Liver (tissue), 9 donors: ENCODE data around the gene DNPH1. TPM values are rescaled to one million over a fixed set of nuclear protein-coding genes. Genes with fewer than 3 reads are reported as not detected.

Source experiments
- DNase-seq: peaks from one replicate; pipeline ENCODE4 v3.0.0-alpha.2; 2017; ENCODE audit warnings: low spot score
- H3K27ac ChIP-seq, 2 donors: one replicate each; pipeline ENCODE4 v1.7.0; 2013; ENCODE audit warnings: inconsistent platforms in 2 of 2, low read length in 2 of 2, control low read depth in 1 of 2, low read depth in 1 of 2, mild to moderate bottlenecking in 1 of 2
- H3K27me3 ChIP-seq, 4 donors: one replicate each; pipeline versions ENCODE4 v1.6.1 to v1.7.0; 2013; ENCODE audit warnings: low read length in 3 of 4, inconsistent platforms in 1 of 4, mild to moderate bottlenecking in 1 of 4, moderate library complexity in 1 of 4; ENCODE audit not compliant: control insufficient read depth in 4 of 4, insufficient read depth in 4 of 4
- H3K36me3 ChIP-seq, 4 donors: one replicate each; pipeline versions ENCODE4 v1.6.1 to v1.7.0; 2013; ENCODE audit warnings: low read length in 3 of 4, mild to moderate bottlenecking in 3 of 4, low read depth in 1 of 4, moderate library complexity in 1 of 4; ENCODE audit not compliant: control insufficient read depth in 4 of 4, insufficient read depth in 3 of 4
- H3K4me1 ChIP-seq, 4 donors: one replicate each; pipeline versions ENCODE4 v1.6.1 to v1.7.0; 2013; ENCODE audit warnings: low read length in 3 of 4, mild to moderate bottlenecking in 3 of 4, moderate library complexity in 1 of 4; ENCODE audit not compliant: control insufficient read depth in 4 of 4, insufficient read depth in 4 of 4
- H3K4me3 ChIP-seq, 3 donors: one replicate each; pipeline versions ENCODE4 v1.6.1 to v1.7.0; 2013; ENCODE audit warnings: low read length in 3 of 3, control low read depth in 1 of 3, low read depth in 1 of 3, mild to moderate bottlenecking in 1 of 3
- H3K9ac ChIP-seq, 2 donors: one replicate each; pipeline ENCODE4 v1.7.0; 2013; ENCODE audit warnings: low read length in 2 of 2, mild to moderate bottlenecking in 2 of 2, moderate library complexity in 2 of 2, control low read depth in 1 of 2, low read depth in 1 of 2
- H3K9me3 ChIP-seq, 4 donors: one replicate each; pipeline versions ENCODE4 v1.6.1 to v1.7.0; 2013; ENCODE audit warnings: low read length in 3 of 4; ENCODE audit not compliant: control insufficient read depth in 4 of 4
- EGR1 ChIP-seq, 2 donors: IDR thresholded peaks; 2 replicates each; pipeline ENCODE4 v1.6.1; 2016 to 2018; ENCODE audit warnings: antibody characterized with exemption in 2 of 2, low read depth in 2 of 2
- HNF4G ChIP-seq: IDR thresholded peaks from 2 replicates; pipeline ENCODE4 v1.6.1; 2016; ENCODE audit warnings: antibody characterized with exemption
- NR2F2 ChIP-seq: IDR thresholded peaks from 2 replicates; pipeline ENCODE4 v1.6.1; 2016; ENCODE audit warnings: antibody characterized with exemption
- RXRA ChIP-seq, 2 donors: IDR thresholded peaks; 2 replicates each; pipeline ENCODE4 v1.6.1; 2017 to 2018; ENCODE audit warnings: antibody characterized with exemption in 2 of 2, mild to moderate bottlenecking in 1 of 2
- WGBS: extraction: QIAGEN DNeasy Blood & Tissue Kit; methylation state at CpG from one replicate; pipeline ENCODE4 v1.1.7; 2013; 5-methylcytosine and 5-hydroxymethylcytosine counted together
- polyA plus RNA-seq, 2 donors: library from polyadenylated mRNA; stranded (reverse) in 1 of 2; unstranded in 1 of 2; fragments of 200-250 nt in 1 of 2; fragments of >200 nt in 1 of 2; fragmentation: Nextera tagmentation in 1 of 2; extraction: Ambion mirVana in 1 of 2; gene quantifications; one replicate each; pipeline versions ENCODE4 v1.2.1 to v1.2.3, GENCODE V29; 2013 to 2015
- total RNA-seq, 2 donors: library from RNA; depleted of rRNA; stranded (reverse); fragments of >200 nt; gene quantifications; one replicate each; pipeline ENCODE4 v1.2.3, GENCODE V29; 2014
- TF ChIP-seq, protein P1 (sequence below): IDR thresholded peaks from 2 replicates; pipeline ENCODE4 v1.6.1; 2016; ENCODE audit warnings: antibody characterized with exemption
- TF ChIP-seq, protein P2 (sequence below): IDR thresholded peaks from 2 replicates; pipeline ENCODE4 v1.6.1; 2016; ENCODE audit warnings: antibody characterized with exemption
- donor health status: healthy.
- donor health status: healthy.
- donor health status: healthy.
- donor health status: healthy.
- donor health status: healthy.

The DNPH1 gene
- total and polyA plus RNA-seq, 4 donors = 53.2 to 195 (median 103) TPM

DNA sequence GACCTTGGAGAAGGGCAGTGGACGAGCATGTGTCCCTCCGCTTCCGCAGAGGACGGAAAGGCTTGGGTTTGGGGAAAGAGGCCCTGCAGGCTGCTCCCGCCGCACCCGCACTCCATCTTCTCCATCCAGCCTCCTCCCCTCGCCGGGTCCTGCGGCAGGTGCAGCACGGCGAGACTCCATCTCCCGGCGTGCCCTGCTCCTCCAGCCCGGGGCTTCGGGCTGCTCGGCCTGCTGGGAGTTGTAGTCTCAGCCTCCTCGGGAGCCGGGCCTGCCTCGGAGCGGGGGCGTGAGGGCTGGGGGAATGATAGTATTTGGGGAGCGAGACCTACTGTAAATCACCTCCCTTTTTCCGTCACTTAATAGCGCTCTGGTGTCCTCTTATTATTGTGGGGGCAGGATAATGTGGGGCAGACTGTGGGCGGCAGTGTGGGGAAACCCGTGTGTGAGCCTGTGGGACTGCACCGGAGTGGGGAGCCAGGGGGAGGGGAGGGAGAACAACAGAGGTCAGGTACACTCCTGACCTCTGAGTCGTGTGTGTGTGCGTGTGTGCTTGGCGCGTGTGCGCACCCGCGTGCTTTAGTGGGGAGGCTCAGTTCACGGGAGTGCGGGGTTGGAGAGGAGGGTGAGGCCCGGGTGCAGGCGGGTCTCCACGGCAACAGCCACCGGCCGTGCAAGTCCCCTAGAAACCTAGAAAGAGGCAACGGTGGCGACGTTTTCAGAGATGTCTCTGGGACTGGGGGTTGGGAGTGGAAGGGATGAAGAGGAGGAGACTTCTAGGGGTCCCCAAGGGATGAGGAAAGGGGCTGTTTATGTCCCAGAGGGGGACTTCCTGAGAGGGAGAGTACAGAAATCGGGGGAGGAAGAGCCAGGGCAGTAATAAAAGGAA is 18.1 kb upstream of the DNPH1 start:
- H3K36me3 ChIP-seq = no peaks in the 10 kb centered on the region
- H3K4me1 ChIP-seq = peaks cover 2 to 12% (median 9%) of the 10 kb centered on the region in 4 donors
- TF ChIP-seq EGR1 (IDR thresholded peaks at IDR 0.05; ENCODE audit: low read depth in 2 of 2) (peak; percentile 90 to 92), NR2F2 (peak; percentile 31)
- TF ChIP-seq, protein P1, sequence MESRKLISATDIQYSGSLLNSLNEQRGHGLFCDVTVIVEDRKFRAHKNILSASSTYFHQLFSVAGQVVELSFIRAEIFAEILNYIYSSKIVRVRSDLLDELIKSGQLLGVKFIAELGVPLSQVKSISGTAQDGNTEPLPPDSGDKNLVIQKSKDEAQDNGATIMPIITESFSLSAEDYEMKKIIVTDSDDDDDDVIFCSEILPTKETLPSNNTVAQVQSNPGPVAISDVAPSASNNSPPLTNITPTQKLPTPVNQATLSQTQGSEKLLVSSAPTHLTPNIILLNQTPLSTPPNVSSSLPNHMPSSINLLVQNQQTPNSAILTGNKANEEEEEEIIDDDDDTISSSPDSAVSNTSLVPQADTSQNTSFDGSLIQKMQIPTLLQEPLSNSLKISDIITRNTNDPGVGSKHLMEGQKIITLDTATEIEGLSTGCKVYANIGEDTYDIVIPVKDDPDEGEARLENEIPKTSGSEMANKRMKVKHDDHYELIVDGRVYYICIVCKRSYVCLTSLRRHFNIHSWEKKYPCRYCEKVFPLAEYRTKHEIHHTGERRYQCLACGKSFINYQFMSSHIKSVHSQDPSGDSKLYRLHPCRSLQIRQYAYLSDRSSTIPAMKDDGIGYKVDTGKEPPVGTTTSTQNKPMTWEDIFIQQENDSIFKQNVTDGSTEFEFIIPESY = no peak
- WGBS = 2% methylated on average over 46 of the region's 46 CpGs
- no peaks in the 10 kb centered on the region for H3K9me3 ChIP-seq
- no peak overlapping the region for H3K27ac ChIP-seq
- peaks cover 0 to 14% (median 5%) of the 10 kb centered on the region in 4 donors for H3K27me3 ChIP-seq
- peak; percentile 65 for DNase-seq
- no peak overlapping the region for H3K9ac ChIP-seq
- peak overlapping the region; percentile 28 to 79 (median 57) for H3K4me3 ChIP-seq

DNA sequence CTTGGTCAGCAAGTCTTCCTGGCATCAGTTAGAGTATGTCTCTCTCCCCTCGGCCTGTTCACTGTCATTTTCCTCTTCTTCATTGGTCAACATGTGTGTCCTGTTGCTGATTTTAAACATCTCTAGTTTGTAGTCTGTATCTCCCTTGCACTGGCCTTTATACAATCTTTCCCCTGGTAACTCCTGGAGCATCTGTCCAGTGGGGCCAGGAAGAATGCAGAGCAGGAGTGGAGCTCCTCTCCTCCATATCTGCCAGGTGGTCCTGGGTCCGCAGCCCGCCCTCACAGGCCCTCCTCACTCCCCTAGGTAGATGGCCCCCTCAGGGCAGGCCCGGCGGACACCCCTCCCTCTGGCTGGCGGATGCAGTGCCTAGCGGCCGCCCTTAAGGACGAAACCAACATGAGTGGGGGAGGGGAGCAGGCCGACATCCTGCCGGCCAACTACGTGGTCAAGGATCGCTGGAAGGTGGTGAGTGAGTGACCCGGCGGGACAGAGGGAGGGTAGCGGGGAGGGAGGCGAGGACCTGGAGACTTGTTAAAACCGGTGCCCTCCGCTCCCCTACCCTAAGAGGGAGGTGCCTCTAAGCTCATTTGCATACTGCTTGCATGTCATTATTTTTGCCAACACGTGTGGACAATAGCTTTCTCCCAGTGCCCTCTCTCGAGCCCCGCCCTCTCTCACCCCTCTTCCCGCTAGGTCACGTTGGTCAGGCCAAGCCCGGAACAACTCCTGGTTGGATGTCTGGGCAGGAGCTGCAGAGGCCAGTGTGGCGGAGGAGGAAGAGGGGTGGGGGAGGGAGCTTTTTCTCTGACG is 17.2 kb upstream of the DNPH1 start:
- H3K27me3 ChIP-seq = peaks cover 0 to 14% (median 5%) of the 10 kb centered on the region in 4 donors
- no peak overlapping the region for H3K27ac ChIP-seq
- no peak overlapping the region for H3K9ac ChIP-seq
- H3K4me3 ChIP-seq = peak overlapping the region; percentile 27 to 79 (median 57)
- DNase-seq = no peak
- no peaks in the 10 kb centered on the region for H3K36me3 ChIP-seq
- no peaks in the 10 kb centered on the region for H3K9me3 ChIP-seq
- peak in 1 of 2 donors; percentile 13 for TF ChIP-seq RXRA (IDR thresholded peaks at IDR 0.05)
- TF ChIP-seq, protein P2, sequence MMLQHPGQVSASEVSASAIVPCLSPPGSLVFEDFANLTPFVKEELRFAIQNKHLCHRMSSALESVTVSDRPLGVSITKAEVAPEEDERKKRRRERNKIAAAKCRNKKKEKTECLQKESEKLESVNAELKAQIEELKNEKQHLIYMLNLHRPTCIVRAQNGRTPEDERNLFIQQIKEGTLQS = no peak
- H3K4me1 ChIP-seq = peaks cover 2 to 12% (median 9%) of the 10 kb centered on the region in 4 donors
- 24% methylated on average over 27 of the region's 27 CpGs for WGBS

DNA sequence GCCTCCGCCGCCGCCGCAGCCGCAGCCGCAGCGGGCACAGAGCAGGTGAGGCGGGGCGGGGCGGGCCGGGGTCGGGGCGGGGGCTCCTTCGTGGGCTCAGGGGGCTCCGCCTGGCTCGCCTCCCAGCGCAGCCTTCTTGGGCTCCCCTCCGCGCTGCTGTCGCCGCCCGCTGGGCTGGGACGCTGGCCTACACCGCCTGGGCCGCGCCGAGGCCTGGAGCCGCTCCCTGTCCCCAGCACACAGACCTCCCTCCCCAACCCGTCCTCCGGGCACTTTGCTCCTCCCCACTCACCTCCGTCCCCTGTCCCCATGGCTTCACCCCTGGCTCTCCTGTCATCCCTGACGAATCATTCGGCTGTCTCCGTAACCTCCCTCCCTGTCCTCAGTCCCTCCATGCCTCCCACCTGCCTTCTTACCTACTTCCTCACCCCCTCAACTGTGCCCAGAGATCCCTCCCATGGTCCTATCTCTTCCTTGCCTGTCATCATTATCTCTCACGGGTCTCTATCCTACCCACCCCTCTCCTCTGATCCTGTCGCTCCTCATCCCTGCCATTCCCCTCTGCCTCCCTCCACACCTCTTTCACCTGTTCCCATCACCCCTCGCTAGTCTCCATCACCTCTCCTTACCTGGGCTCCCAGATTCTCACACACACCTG is 14.5 kb upstream of the DNPH1 start:
- no peak for DNase-seq
- Histone ChIP-seq H3K4me1 (peaks cover 2 to 12% (median 9%) of the 10 kb centered on the region in 4 donors), H3K36me3 (no peaks in the 10 kb centered on the region), H3K27me3 (peaks cover 0 to 14% (median 5%) of the 10 kb centered on the region in 4 donors), H3K27ac (no peak overlapping the region), H3K9ac (no peak overlapping the region), H3K4me3 (no peak overlapping the region), H3K9me3 (no peaks in the 10 kb centered on the region)
- 26% methylated on average over 37 of the region's 37 CpGs for WGBS
- TF ChIP-seq HNF4G (no peak), EGR1 (IDR thresholded peaks at IDR 0.05; ENCODE audit: low read depth in 2 of 2) (no peak)
